Retinal pigment epithelial cell (primary cell): ENCODE data around the gene TNFRSF13B.

Experiments used
- DNase-seq: peaks from one replicate; pipeline ENCODE4 v3.0.0-alpha.2; 2010; ENCODE audit warnings: low read depth
- H3K4me3 ChIP-seq: 2 replicates; pipeline ENCODE4 v1.5.1; 2011; ENCODE audit warnings: mild to moderate bottlenecking, low read length, control low read depth, moderate library complexity
- CTCF ChIP-seq: conservative IDR thresholded peaks from 2 replicates; pipeline ENCODE4 v1.5.1; 2011; ENCODE audit warnings: low read depth, low read length, control low read depth, inconsistent platforms

The TNFRSF13B gene

GRCh38 chr17:16936536-16937310 lies 35.2 kb downstream of the TNFRSF13B start:
- no peak overlapping the region for H3K4me3 ChIP-seq
- TF ChIP-seq CTCF: no peak
- no peak for DNase-seq

DNA sequence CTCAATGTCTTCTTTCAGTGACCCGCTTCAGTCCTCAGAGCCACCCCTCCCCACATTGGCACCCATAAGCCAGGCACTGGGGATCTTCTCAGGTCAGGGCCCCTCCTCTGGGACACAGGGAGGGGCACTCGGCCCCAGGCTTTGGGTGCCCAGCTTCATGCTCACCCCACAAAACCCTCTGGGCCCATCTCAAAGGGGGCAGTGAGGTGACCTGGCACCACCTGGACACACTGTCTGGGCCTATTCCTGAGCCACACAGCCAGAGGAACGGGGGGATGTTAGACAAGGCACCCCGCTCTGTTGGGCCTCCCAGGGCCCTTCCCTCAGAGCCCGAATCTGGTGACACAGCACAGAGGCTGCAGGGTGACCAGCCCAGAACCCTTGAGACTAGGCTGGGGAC lies 36.1 kb downstream of the TNFRSF13B start:
- TF ChIP-seq CTCF: no peak
- no peak overlapping the region for H3K4me3 ChIP-seq
- DNase-seq: no peak

DNA sequence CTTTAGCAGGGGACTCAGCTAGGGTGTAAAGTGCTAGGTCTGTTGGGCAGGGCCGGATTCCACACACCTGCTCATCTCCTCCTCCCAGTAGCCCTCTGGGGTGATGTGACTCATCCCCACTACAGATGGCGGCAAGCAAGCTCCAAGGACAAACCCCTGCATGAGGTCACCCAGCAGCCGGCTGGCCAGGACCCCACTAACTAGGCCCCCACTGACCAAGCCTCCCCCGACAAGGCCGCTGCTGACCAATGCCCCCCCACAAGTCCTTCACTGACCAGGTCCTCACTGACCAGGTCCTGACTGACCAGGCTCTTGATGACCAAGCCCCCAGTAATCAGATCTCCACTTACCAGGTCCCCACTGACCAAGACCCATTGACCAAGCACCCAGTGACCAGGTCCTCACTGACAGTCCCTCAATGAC lies 36.7 kb downstream of the TNFRSF13B start:
- TF ChIP-seq CTCF: no peak
- no peak for DNase-seq
- H3K4me3 ChIP-seq: no peak overlapping the region

GRCh38 chr17:16934836-16935235 lies 37.1 kb downstream of the TNFRSF13B start:
- no peak for TF ChIP-seq CTCF
- H3K4me3 ChIP-seq: no peak overlapping the region
- DNase-seq: no peak

GRCh38 chr17:16934133-16934795 lies 37.7 kb downstream of the TNFRSF13B start:
- no peak for TF ChIP-seq CTCF
- H3K4me3 ChIP-seq: no peak overlapping the region
- no peak for DNase-seq

DNA sequence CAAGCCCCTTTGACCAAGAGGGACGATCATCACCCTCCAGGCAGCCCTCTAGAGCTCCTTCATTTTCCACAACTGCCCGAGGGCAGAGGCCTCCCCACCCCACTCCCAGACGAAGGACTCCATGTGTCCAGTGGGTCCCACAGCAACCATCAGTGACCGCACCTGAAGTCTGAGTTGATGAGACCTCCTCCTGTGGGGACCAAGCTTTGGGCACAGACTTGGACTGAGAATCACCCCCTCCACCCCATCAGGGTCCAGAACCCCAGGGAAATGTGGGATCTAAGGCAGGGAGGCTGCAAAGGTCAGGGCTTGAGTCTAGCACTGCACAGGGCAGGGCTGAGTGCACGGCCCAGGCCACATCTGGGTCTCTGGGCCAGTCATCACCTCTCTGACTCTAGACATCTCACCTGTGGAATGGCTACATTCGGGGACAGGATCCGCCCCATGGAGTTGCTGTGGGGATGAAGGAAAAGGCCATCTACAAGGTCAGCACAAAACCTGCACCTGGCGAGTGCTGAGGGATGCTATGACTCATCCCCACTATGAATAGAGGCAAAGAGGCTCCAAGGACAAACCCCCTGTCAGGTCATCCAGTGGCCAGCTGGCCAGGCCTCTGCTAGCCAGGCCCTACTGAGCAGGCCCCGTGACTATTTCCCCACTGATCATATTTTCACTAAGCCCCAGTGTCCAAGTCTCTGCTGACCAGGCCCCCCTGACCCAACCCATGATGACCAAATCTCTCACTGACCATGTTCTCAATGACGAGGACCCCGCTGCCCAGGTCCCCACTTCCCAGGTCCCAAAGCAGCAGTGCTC lies 38.4 kb downstream of the TNFRSF13B start:
- TF ChIP-seq CTCF: no peak
- DNase-seq: no peak

More for the DNA sequence above, 38.4 kb downstream of the TNFRSF13B start:
- H3K4me3 ChIP-seq: no peak overlapping the region
